Hepatocyte (in vitro differentiated cells): ENCODE data around the gene LIME1. TPM values are rescaled to one million over a fixed set of nuclear protein-coding genes. Genes with fewer than 3 reads are reported as not detected.

Source experiments
- DNase-seq: peaks from one replicate; pipeline ENCODE4 v3.0.0-alpha.2; 2016; ENCODE audit warnings: low spot score
- H2AFZ ChIP-seq: fragments of 200-600 bp; sonication (generic); 2 replicates; pipeline ENCODE4 v1.6.0; 2016; ENCODE audit warnings: antibody characterized with exemption, mild to moderate bottlenecking
- H3K27ac ChIP-seq: fragments of 200-600 bp; sonication (generic); 2 replicates; pipeline ENCODE4 v1.5.1; 2016; ENCODE audit warnings: mild to moderate bottlenecking
- H3K27me3 ChIP-seq: fragments of 200-600 bp; sonication (generic); 2 replicates; pipeline ENCODE4 v1.6.1; 2016
- H3K36me3 ChIP-seq: fragments of 200-600 bp; sonication (generic); replicated peaks from 2 replicates; pipeline ENCODE4 v1.5.1; 2016; ENCODE audit warnings: low read depth; ENCODE audit not compliant: insufficient read depth
- H3K4me1 ChIP-seq: fragments of 200-600 bp; sonication (generic); 2 replicates; pipeline ENCODE4 v1.5.1; 2016; ENCODE audit warnings: mild to moderate bottlenecking, moderate library complexity; ENCODE audit not compliant: insufficient read depth
- H3K4me2 ChIP-seq: fragments of 200-600 bp; sonication (generic); 2 replicates; pipeline ENCODE4 v1.6.0; 2016
- H3K4me3 ChIP-seq: fragments of 200-600 bp; sonication (generic); 2 replicates; pipeline ENCODE4 v1.5.1; 2016; ENCODE audit warnings: mild to moderate bottlenecking
- H3K79me2 ChIP-seq: fragments of 200-600 bp; sonication (generic); 2 replicates; pipeline ENCODE4 v1.6.0; 2017; ENCODE audit warnings: mild to moderate bottlenecking
- H3K9me2 ChIP-seq: fragments of 200-600 bp; sonication (generic); replicated peaks from 2 replicates; pipeline ENCODE4 v1.6.0; 2017; ENCODE audit warnings: mild to moderate bottlenecking; ENCODE audit not compliant: insufficient read depth
- H3K9me3 ChIP-seq: fragments of 200-600 bp; sonication (generic); 2 replicates; pipeline ENCODE4 v1.5.1; 2016; ENCODE audit warnings: low read depth, mild to moderate bottlenecking
- H4K20me1 ChIP-seq: fragments of 200-600 bp; sonication (generic); 2 replicates; pipeline ENCODE4 v1.6.0; 2016; ENCODE audit warnings: mild to moderate bottlenecking; ENCODE audit not compliant: insufficient read depth, poor library complexity, severe bottlenecking
- EZH2 ChIP-seq: fragments of 200-600 bp; sonication (generic); IDR thresholded peaks from 2 replicates; pipeline ENCODE4 v1.6.1; 2016; ENCODE audit warnings: antibody characterized with exemption, mild to moderate bottlenecking, borderline replicate concordance
- EZH2phosphoT487 ChIP-seq: fragments of 200-600 bp; sonication (generic); IDR thresholded peaks from one replicate; pipeline ENCODE4 v1.6.1; 2018; ENCODE audit warnings: antibody characterized with exemption, mild to moderate bottlenecking, low read depth, moderate library complexity; ENCODE audit not compliant: unreplicated experiment, severe bottlenecking
- WGBS: methylation state at CpG from one replicate; pipeline ENCODE4 v1.1.6; 2016; ENCODE audit warnings: low lambda C conversion rate; ENCODE audit errors: missing lambda C conversion rate; 5-methylcytosine and 5-hydroxymethylcytosine counted together
- polyA plus RNA-seq: library from polyadenylated mRNA; unstranded; fragments of >200 nt; fragmentation: Nextera tagmentation; extraction: Ambion mirVana; gene quantifications from 2 replicates; pipeline ENCODE4 v1.2.1, GENCODE V29; 2016
- total RNA-seq: library from RNA; depleted of rRNA; stranded (reverse); fragments of >200 nt; gene quantifications from 2 replicates; pipeline ENCODE4 v1.2.3, GENCODE V29; 2014
- TF ChIP-seq, protein P1 (sequence below): fragments of 200-600 bp; sonication (generic); IDR thresholded peaks from 2 replicates; pipeline ENCODE4 v1.5.1; 2016; ENCODE audit warnings: antibody characterized with exemption, mild to moderate bottlenecking; ENCODE audit not compliant: poor library complexity

Gene LIME1
- total and polyA plus RNA-seq, 2 experiments from 2014 or later, result 11.7 to 20.7 TPM

DNA sequence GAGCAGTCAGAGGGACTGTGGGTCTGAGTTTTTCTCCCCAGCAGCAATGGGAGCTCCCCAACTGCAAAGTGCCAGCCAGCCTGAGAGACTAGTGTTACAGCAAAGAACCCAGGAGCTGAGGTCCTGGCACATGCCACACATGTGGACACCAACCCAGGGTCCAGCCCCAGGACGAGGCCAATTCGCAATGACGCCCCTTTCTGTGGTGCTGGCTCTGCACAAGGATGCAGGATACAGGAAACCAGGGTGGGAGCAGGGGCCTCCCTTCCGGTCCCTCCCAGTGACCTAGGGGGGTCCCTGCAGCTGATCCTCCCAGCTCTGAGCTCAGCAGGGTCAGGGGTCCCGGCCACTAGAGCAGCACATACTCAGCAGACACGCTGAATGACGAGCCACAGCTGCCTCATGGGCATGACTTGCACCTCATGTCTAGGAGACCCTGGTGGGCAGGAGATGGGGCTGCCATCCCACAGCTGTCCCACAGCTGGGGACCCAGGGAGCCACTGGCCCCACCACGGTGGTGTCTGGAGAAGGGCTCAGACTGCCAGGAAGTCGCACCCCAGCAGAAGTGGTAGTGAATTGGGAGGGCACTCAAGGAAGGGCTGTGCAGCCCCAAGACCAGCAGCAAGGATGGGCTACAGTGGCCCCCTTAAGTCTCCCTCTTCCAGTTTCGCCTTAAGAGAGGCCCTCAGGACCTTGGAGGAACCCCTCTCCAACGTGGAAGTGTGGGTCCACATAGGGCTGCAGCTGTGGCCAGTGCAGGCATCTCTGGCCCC, 32.3 kb upstream of the LIME1 start:
- no peak for TF ChIP-seq EZH2
- TF ChIP-seq, protein P1, sequence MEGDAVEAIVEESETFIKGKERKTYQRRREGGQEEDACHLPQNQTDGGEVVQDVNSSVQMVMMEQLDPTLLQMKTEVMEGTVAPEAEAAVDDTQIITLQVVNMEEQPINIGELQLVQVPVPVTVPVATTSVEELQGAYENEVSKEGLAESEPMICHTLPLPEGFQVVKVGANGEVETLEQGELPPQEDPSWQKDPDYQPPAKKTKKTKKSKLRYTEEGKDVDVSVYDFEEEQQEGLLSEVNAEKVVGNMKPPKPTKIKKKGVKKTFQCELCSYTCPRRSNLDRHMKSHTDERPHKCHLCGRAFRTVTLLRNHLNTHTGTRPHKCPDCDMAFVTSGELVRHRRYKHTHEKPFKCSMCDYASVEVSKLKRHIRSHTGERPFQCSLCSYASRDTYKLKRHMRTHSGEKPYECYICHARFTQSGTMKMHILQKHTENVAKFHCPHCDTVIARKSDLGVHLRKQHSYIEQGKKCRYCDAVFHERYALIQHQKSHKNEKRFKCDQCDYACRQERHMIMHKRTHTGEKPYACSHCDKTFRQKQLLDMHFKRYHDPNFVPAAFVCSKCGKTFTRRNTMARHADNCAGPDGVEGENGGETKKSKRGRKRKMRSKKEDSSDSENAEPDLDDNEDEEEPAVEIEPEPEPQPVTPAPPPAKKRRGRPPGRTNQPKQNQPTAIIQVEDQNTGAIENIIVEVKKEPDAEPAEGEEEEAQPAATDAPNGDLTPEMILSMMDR, result no peak
- TF ChIP-seq EZH2phosphoT487, result no peak
- peaks cover 33% of the 10 kb centered on the region for H3K79me2 ChIP-seq

DNA sequence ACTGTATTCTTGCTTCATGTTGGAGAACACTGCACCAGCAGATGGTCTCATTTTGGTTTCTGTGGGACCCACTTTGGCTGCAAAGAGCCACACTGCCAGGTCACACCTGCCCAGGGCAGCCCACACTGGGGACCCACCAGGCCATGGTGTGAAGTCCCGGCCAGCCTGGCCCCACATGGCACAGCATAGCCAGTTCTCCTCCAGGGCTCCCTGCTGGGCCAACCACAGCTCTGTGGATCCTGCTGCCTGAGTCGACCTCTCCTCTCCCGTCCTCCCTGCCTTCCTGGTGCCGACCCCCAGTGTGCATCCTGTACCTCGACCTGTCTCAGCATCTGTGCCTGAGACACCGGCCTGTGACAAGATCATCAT, 31.7 kb upstream of the LIME1 start:
- H3K36me3 ChIP-seq, result no peaks in the 10 kb centered on the region
- TF ChIP-seq EZH2 (no peak), EZH2phosphoT487 (no peak)
- TF ChIP-seq, protein P1, result no peak
- H3K4me1 ChIP-seq, result peaks cover 13% of the 10 kb centered on the region
- H3K27ac ChIP-seq, result no peak overlapping the region
- H2AFZ ChIP-seq, result no peak overlapping the region
- WGBS, result 80% methylated on average over 6 of the region's 6 CpGs
- no peaks in the 10 kb centered on the region for H3K9me3 ChIP-seq
- no peaks in the 10 kb centered on the region for H3K27me3 ChIP-seq
- H3K79me2 ChIP-seq, result peaks cover 39% of the 10 kb centered on the region
- no peak overlapping the region for H3K4me2 ChIP-seq
- H3K4me3 ChIP-seq, result no peak overlapping the region
- H4K20me1 ChIP-seq, result peaks cover 3% of the 10 kb centered on the region
- H3K9me2 ChIP-seq, result no peaks in the 10 kb centered on the region
- no peak for DNase-seq

More for the DNA sequence above, 32.3 kb upstream of the LIME1 start:
- Histone ChIP-seq H2AFZ (no peak overlapping the region), H3K27ac (no peak overlapping the region), H3K4me1 (peaks cover 12% of the 10 kb centered on the region), H3K9me2 (no peaks in the 10 kb centered on the region), H3K9me3 (no peaks in the 10 kb centered on the region), H4K20me1 (peaks cover 3% of the 10 kb centered on the region), H3K4me3 (no peak overlapping the region), H3K27me3 (no peaks in the 10 kb centered on the region), H3K4me2 (no peak overlapping the region), H3K36me3 (no peaks in the 10 kb centered on the region)
- peak; percentile 3 for DNase-seq
- WGBS, result 94% methylated on average over 11 of the region's 11 CpGs

DNA sequence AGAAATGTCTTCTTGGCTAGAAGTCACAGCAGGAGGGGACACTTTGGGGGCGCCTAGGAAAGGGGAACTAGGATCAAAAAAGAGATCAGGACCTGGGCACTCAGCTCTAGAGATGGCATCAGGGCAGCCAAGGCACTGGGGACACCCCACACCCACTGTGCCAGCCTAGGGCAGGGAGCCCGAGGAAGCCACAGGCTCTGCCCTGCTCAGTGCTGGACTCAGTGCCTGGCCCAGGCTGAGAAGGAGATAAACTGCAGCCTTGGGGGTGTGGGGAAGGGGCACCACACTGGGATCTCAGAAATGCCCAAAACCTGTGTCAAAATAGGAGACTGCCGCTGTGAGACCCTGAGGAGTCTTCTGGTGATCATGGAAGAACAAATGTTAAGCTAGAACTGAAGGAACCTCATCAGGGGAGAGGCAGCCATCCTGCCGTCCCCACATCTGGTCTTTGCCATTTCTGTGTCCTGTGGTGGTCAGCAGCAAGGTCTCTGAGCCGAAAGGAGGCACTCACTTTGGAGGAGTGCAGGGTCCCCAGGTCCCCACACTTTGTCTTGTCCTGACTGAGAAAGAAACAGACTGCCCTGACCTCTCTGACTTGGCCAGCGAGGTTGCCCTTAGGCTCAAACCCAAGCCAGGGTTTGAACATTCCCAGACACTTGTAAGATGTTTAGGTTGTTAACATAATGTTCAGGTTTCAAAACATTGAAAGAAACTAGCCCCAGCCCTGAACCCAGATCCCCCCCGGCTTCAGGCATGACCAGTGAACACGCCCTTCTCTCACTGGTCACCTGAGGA, 31.0 kb upstream of the LIME1 start:
- 94% methylated on average over 8 of the region's 8 CpGs for WGBS
- DNase-seq, result no peak
- H2AFZ ChIP-seq, result no peak overlapping the region
- H3K4me1 ChIP-seq, result peaks cover 13% of the 10 kb centered on the region
- no peak overlapping the region for H3K4me3 ChIP-seq
- H3K9me3 ChIP-seq, result no peaks in the 10 kb centered on the region
- H3K36me3 ChIP-seq, result no peaks in the 10 kb centered on the region
- H3K9me2 ChIP-seq, result no peaks in the 10 kb centered on the region
- TF ChIP-seq, protein P1, result no peak
- TF ChIP-seq EZH2phosphoT487 (no peak), EZH2 (no peak)
- H4K20me1 ChIP-seq, result peaks cover 3% of the 10 kb centered on the region
- no peak overlapping the region for H3K4me2 ChIP-seq
- no peak overlapping the region for H3K27ac ChIP-seq
- peaks cover 44% of the 10 kb centered on the region for H3K79me2 ChIP-seq
- H3K27me3 ChIP-seq, result no peaks in the 10 kb centered on the region
